Endometrial microvascular endothelial cells (primary cell): ENCODE results near the gene MUL1. TPM values are rescaled to one million over a fixed set of nuclear protein-coding genes. Genes with fewer than 3 reads are reported as not detected.

ENCODE experiments used
- total RNA-seq: library from RNA; depleted of rRNA; stranded (reverse); fragments of >200 nt; gene quantifications from one replicate; pipeline ENCODE4 v1.2.3, GENCODE V29; 2015; ENCODE audit errors: inconsistent ontology term

Gene MUL1
- total RNA-seq, 1 donor from 2014 or later, result 32.7 TPM

Other genes with a start within 250 kb of the MUL1 start
- gene VWA5B1, start 217.3 kb downstream of the MUL1 start, total RNA-seq, result not detected
- gene CAMK2N1, start 21.9 kb downstream of the MUL1 start, total RNA-seq, result 3.3 TPM
- gene FAM43B, start 44.4 kb upstream of the MUL1 start, total RNA-seq, result not detected
- 9.1 TPM for gene CDA, start 80.9 kb upstream of the MUL1 start, total RNA-seq
- gene PINK1, start 125.3 kb upstream of the MUL1 start, total RNA-seq, result 43.0 TPM
- gene DDOST, start 153.2 kb upstream of the MUL1 start, total RNA-seq, result 429 TPM
- 26.4 TPM for gene KIF17, start 209.9 kb upstream of the MUL1 start, total RNA-seq
- 1.5 TPM for gene SH2D5, start 224.6 kb upstream of the MUL1 start, total RNA-seq